Trophoblast cell (in vitro differentiated cells and primary cell): ENCODE data around the gene SPR.

Experiments
- DNase-seq, 2 donors: peaks; one replicate each; pipeline ENCODE4 v3.0.0-alpha.2; 2016
- H2AFZ ChIP-seq: 2 replicates; pipeline ENCODE4 v1.6.1; 2013; ENCODE audit warnings: low read length, moderate library complexity, mild to moderate bottlenecking; ENCODE audit not compliant: insufficient read depth, poor library complexity
- H2AK5ac ChIP-seq: 2 replicates; pipeline ENCODE4 v1.6.1; 2013; ENCODE audit warnings: mild to moderate bottlenecking, low read length
- H2BK120ac ChIP-seq: 2 replicates; pipeline ENCODE4 v1.6.1; 2013; ENCODE audit warnings: low read length, mild to moderate bottlenecking, moderate library complexity; ENCODE audit not compliant: insufficient read depth, poor library complexity
- H2BK12ac ChIP-seq: 2 replicates; pipeline ENCODE4 v1.6.1; 2013; ENCODE audit warnings: mild to moderate bottlenecking, low read length, moderate library complexity
- H2BK5ac ChIP-seq: 2 replicates; pipeline ENCODE4 v1.6.1; 2013; ENCODE audit warnings: low read length, low read depth, moderate library complexity, mild to moderate bottlenecking; ENCODE audit not compliant: poor library complexity
- H3K14ac ChIP-seq: 2 replicates; pipeline ENCODE4 v1.6.1; 2013; ENCODE audit warnings: mild to moderate bottlenecking, low read length
- H3K18ac ChIP-seq: 2 replicates; pipeline ENCODE4 v1.6.1; 2013; ENCODE audit warnings: mild to moderate bottlenecking, low read length
- H3K23ac ChIP-seq: 2 replicates; pipeline ENCODE4 v1.6.1; 2013; ENCODE audit warnings: low read length
- H3K27ac ChIP-seq: 2 replicates; pipeline ENCODE4 v1.5.1; 2013; ENCODE audit warnings: low read depth, mild to moderate bottlenecking, inconsistent platforms, low read length, moderate library complexity
- H3K27me3 ChIP-seq: 2 replicates; pipeline ENCODE4 v1.6.1; 2013; ENCODE audit warnings: inconsistent platforms, mild to moderate bottlenecking, low read length, moderate library complexity; ENCODE audit not compliant: insufficient read depth
- H3K36me3 ChIP-seq, 2 experiments: 1 replicate in 1 of 2; 2 replicates in 1 of 2; pipeline ENCODE4 v1.6.1; 2013; ENCODE audit warnings: low read length in 2 of 2, mild to moderate bottlenecking in 2 of 2, moderate library complexity in 1 of 2; ENCODE audit not compliant: insufficient read depth in 2 of 2, control insufficient read depth in 1 of 2
- H3K4ac ChIP-seq: 2 replicates; pipeline ENCODE4 v1.6.1; 2013; ENCODE audit warnings: low read depth, mild to moderate bottlenecking, low read length, moderate library complexity
- H3K4me1 ChIP-seq, 2 experiments: 1 replicate in 1 of 2; 2 replicates in 1 of 2; pipeline ENCODE4 v1.6.1; 2013; ENCODE audit warnings: low read length in 2 of 2, mild to moderate bottlenecking in 2 of 2, moderate library complexity in 1 of 2; ENCODE audit not compliant: insufficient read depth in 2 of 2, control insufficient read depth in 1 of 2
- H3K4me2 ChIP-seq: 2 replicates; pipeline ENCODE4 v1.6.1; 2013; ENCODE audit warnings: inconsistent platforms, mild to moderate bottlenecking, low read length, moderate library complexity
- H3K4me3 ChIP-seq: 2 replicates; pipeline ENCODE4 v1.5.1; 2013; ENCODE audit warnings: mild to moderate bottlenecking, low read depth, low read length, inconsistent platforms
- H3K79me1 ChIP-seq: one replicate; pipeline ENCODE4 v1.6.1; 2013; ENCODE audit warnings: low read length
- H3K79me2 ChIP-seq: 2 replicates; pipeline ENCODE4 v1.6.1; 2013; ENCODE audit warnings: low read length, mild to moderate bottlenecking; ENCODE audit not compliant: control insufficient read depth, insufficient read depth, poor library complexity
- H3K9ac ChIP-seq: 2 replicates; pipeline ENCODE4 v1.6.1; 2013; ENCODE audit warnings: mild to moderate bottlenecking, low read length
- H3K9me3 ChIP-seq: 2 replicates; pipeline ENCODE4 v1.6.1; 2013; ENCODE audit warnings: low read depth, mild to moderate bottlenecking, control low read depth, inconsistent platforms, low read length; ENCODE audit not compliant: insufficient read depth
- H4K12ac ChIP-seq: 2 replicates; pipeline ENCODE4 v1.6.1; 2013; ENCODE audit warnings: low read depth, mild to moderate bottlenecking, low read length, moderate library complexity
- H4K8ac ChIP-seq: 2 replicates; pipeline ENCODE4 v1.6.1; 2013; ENCODE audit warnings: low read depth, mild to moderate bottlenecking, low read length, moderate library complexity
- H4K91ac ChIP-seq: one replicate; pipeline ENCODE4 v1.6.1; 2013; ENCODE audit warnings: low read depth, mild to moderate bottlenecking, low read length, moderate library complexity
- WGBS: extraction: QIAGEN DNeasy Blood & Tissue Kit; methylation state at CpG from one replicate; pipeline ENCODE4 v1.1.7; 2013; ENCODE audit warnings: missing lambda C conversion rate; ENCODE audit not compliant: insufficient read length, insufficient coverage; ENCODE audit errors: extremely low coverage; 5-methylcytosine and 5-hydroxymethylcytosine counted together

SPR gene

DNA sequence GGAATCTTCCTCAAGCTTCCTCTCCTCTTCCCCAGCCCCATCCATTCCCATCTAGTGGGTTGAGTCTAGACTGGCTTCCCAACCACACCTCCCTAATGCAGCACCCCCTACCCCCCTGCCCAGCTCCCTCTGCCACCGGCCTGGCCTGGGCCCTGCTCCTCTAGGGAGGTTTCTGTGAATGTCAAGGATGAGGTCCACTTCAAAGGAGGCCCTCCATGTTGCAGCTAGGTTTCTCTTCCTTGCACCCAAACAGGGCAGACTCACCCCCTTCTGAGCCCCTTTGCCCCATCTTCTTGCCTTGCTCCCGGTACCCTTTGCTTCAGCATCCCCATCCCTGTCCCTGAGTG, 48.4 kb downstream of the SPR start:
- no peak overlapping the region for H3K9ac ChIP-seq
- H3K79me1 ChIP-seq, result no peaks in the 10 kb centered on the region
- no peaks in the 10 kb centered on the region for H3K9me3 ChIP-seq
- H3K79me2 ChIP-seq, result no peaks in the 10 kb centered on the region
- no peak overlapping the region for H3K27ac ChIP-seq
- no peak overlapping the region for H3K18ac ChIP-seq
- WGBS, result no CpG with 5 or more reads among the region's 2 CpGs
- no peak overlapping the region for H4K8ac ChIP-seq
- H3K14ac ChIP-seq, result no peak overlapping the region
- peaks cover 3 to 12% of the 10 kb centered on the region in 2 experiments for H3K4me1 ChIP-seq
- H3K4me3 ChIP-seq, result no peak overlapping the region
- no peak overlapping the region for H2BK5ac ChIP-seq
- H2BK120ac ChIP-seq, result no peak overlapping the region
- no peak overlapping the region for H2AFZ ChIP-seq
- no peak overlapping the region for H3K4me2 ChIP-seq
- no peak overlapping the region for H3K4ac ChIP-seq
- no peak overlapping the region for H4K91ac ChIP-seq
- DNase-seq, result no peak
- H3K27me3 ChIP-seq, result no peaks in the 10 kb centered on the region
- H2BK12ac ChIP-seq, result no peak overlapping the region
- H3K36me3 ChIP-seq, result no peaks in the 10 kb centered on the region
- H3K23ac ChIP-seq, result no peak overlapping the region
- H4K12ac ChIP-seq, result no peak overlapping the region
- no peak overlapping the region for H2AK5ac ChIP-seq

DNA sequence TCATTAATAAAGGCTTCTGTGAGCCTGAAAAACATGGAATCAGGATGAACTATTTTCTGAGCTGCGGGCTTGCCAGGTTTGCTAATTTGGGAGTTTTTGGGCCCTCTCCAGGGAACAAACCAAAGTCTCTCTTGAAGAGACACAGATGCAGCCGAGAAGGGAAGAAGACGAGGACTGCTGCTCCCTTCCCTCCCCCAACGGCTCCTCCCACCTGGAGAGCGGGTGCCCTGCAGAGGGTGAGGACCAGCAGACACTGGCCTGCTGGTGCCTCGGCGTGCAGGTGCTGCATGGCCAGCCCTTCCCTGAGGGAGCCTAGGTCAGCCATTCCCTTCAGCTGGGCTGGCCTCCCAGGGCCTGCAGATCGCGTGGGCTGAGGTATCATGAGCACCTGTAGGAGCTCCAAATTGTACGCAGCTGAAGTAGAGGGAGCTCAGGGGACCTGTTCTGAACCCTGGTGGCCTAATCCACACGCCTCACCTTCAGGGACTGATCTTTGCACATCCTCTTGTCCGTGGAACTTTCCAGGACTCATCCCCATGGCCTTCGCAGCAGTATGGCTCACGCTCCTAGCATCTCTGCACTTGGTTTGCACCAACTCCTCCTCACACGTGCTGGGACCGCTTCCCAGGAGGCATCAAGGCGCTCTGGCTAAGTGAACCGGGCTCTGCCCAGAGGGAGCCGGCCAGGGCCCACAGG, 49.6 kb downstream of the SPR start:
- Histone ChIP-seq H3K18ac (no peak overlapping the region), H3K79me2 (no peaks in the 10 kb centered on the region), H2BK12ac (no peak overlapping the region), H2AFZ (no peak overlapping the region), H3K36me3 (no peaks in the 10 kb centered on the region), H4K8ac (no peak overlapping the region), H4K91ac (no peak overlapping the region), H3K79me1 (no peaks in the 10 kb centered on the region), H2BK5ac (no peak overlapping the region), H2BK120ac (no peak overlapping the region), H3K4me1 (peaks cover 4 to 13% of the 10 kb centered on the region in 2 experiments), H3K27ac (no peak overlapping the region), H4K12ac (no peak overlapping the region), H3K4me3 (no peak overlapping the region), H2AK5ac (no peak overlapping the region), H3K14ac (no peak overlapping the region), H3K4me2 (no peak overlapping the region), H3K9me3 (no peaks in the 10 kb centered on the region), H3K9ac (no peak overlapping the region), H3K27me3 (no peaks in the 10 kb centered on the region), H3K4ac (no peak overlapping the region), H3K23ac (no peak overlapping the region)
- WGBS, result no CpG with 5 or more reads among the region's 19 CpGs
- peak in 1 of 2 donors; percentile 47 for DNase-seq

DNA sequence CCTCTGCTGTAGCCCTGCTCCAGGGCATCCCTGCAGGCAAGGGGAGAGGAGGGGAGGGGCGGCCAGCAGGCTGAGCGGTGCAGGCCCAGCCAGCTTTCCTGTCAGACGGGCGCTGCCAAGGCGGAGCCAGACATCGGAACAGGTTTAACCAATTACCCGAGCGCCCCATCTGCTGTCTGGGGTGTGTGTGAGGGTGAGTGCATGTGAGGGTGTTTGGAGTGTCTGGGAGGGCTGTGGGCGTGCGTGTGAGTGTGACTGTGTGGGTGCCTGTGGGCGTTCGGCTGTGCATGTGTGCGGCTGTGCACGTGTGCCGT, 50.1 kb downstream of the SPR start:
- Histone ChIP-seq H4K91ac (no peak overlapping the region), H3K9me3 (no peaks in the 10 kb centered on the region), H4K8ac (no peak overlapping the region), H3K79me1 (no peaks in the 10 kb centered on the region), H3K27me3 (no peaks in the 10 kb centered on the region), H2BK5ac (no peak overlapping the region), H3K9ac (no peak overlapping the region), H2BK12ac (no peak overlapping the region), H3K4ac (no peak overlapping the region), H3K18ac (no peak overlapping the region), H2BK120ac (no peak overlapping the region), H3K79me2 (no peaks in the 10 kb centered on the region), H3K4me1 (peaks cover 4 to 13% of the 10 kb centered on the region in 2 experiments), H3K36me3 (no peaks in the 10 kb centered on the region), H2AK5ac (no peak overlapping the region), H3K14ac (no peak overlapping the region), H3K27ac (no peak overlapping the region), H3K4me2 (no peak overlapping the region), H4K12ac (no peak overlapping the region), H2AFZ (no peak overlapping the region), H3K23ac (no peak overlapping the region), H3K4me3 (no peak overlapping the region)
- peak in 1 of 2 donors; percentile 21 for DNase-seq
- no CpG with 5 or more reads among the region's 15 CpGs for WGBS

DNA sequence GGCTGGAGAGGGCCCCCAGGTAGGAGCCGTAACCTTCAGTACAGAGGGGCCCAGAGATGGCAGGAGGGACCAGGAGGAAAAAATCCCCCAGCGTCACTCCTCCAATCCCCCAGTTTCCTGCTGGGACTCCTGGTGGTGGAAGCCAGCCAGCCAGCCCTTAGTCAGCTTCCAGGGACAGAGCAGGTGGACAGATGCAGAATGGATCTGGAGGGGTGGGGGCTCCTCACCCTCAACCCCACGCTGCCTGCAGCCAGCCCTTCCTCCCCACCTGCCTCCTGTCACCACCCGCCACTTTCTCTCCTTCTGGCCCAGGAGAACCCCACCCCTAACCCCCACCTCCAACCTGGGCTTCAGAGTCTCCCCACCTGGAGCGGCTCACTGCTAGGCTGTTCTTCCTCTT, 51.2 kb downstream of the SPR start:
- Histone ChIP-seq H3K4me3 (no peak overlapping the region), H3K27ac (no peak overlapping the region), H3K9me3 (no peaks in the 10 kb centered on the region), H2AK5ac (no peak overlapping the region), H4K8ac (no peak overlapping the region), H3K79me1 (no peaks in the 10 kb centered on the region), H3K23ac (no peak overlapping the region), H3K4me2 (no peak overlapping the region), H4K12ac (no peak overlapping the region), H2AFZ (no peak overlapping the region), H3K27me3 (no peaks in the 10 kb centered on the region), H3K18ac (no peak overlapping the region), H3K36me3 (no peaks in the 10 kb centered on the region), H3K9ac (no peak overlapping the region), H3K79me2 (no peaks in the 10 kb centered on the region), H3K4ac (no peak overlapping the region), H2BK12ac (no peak overlapping the region), H2BK5ac (no peak overlapping the region), H4K91ac (no peak overlapping the region), H3K14ac (no peak overlapping the region), H2BK120ac (no peak overlapping the region), H3K4me1 (peaks cover 4 to 13% of the 10 kb centered on the region in 2 experiments)
- no CpG with 5 or more reads among the region's 5 CpGs for WGBS
- DNase-seq, result no peak
